ENCODE data around the gene EXOC4. TPM values are rescaled to one million over a fixed set of nuclear protein-coding genes. Genes with fewer than 3 reads are reported as not detected.

The EXOC4 gene
- total RNA-seq, 1 donor from 2014 or later = 99.2 TPM

GRCh38 chr7:133670250-133670649 lies 417.4 kb downstream of the EXOC4 start:
- TF ChIP-seq POLR2AphosphoS5 (IDR thresholded peaks at IDR 0.05; ENCODE audit: insufficient read depth in 1 of 2, low read depth in 1 of 2) (no peak), POLR2A (IDR thresholded peaks at IDR 0.05) (no peak)
- TF ChIP-seq, protein P1, sequence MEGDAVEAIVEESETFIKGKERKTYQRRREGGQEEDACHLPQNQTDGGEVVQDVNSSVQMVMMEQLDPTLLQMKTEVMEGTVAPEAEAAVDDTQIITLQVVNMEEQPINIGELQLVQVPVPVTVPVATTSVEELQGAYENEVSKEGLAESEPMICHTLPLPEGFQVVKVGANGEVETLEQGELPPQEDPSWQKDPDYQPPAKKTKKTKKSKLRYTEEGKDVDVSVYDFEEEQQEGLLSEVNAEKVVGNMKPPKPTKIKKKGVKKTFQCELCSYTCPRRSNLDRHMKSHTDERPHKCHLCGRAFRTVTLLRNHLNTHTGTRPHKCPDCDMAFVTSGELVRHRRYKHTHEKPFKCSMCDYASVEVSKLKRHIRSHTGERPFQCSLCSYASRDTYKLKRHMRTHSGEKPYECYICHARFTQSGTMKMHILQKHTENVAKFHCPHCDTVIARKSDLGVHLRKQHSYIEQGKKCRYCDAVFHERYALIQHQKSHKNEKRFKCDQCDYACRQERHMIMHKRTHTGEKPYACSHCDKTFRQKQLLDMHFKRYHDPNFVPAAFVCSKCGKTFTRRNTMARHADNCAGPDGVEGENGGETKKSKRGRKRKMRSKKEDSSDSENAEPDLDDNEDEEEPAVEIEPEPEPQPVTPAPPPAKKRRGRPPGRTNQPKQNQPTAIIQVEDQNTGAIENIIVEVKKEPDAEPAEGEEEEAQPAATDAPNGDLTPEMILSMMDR (IDR thresholded peaks at IDR 0.05) = no peak
- H3K27me3 ChIP-seq = no peaks in the 10 kb centered on the region
- H3K4me3 ChIP-seq = no peak overlapping the region
- no peaks in the 10 kb centered on the region for H3K9me3 ChIP-seq
- H3K36me3 ChIP-seq = no peaks in the 10 kb centered on the region
- DNase-seq (ENCODE audit: extremely low spot score in 2 of 2) = no peak
- no peak overlapping the region for H3K27ac ChIP-seq
- H3K4me1 ChIP-seq = no peaks in the 10 kb centered on the region
- intact Hi-C loops (cut with DNase I) = no loop called here

- intact Hi-C loops (cut with DNase I) = no loop called here
- no peak overlapping the region for H3K27ac ChIP-seq
- TF ChIP-seq, protein P1 (IDR thresholded peaks at IDR 0.05) = no peak
- TF ChIP-seq POLR2AphosphoS5 (IDR thresholded peaks at IDR 0.05; ENCODE audit: insufficient read depth in 1 of 2, low read depth in 1 of 2) = no peak
- TF ChIP-seq POLR2A (IDR thresholded peaks at IDR 0.05) = no peak
- H3K9me3 ChIP-seq = no peaks in the 10 kb centered on the region
- no peaks in the 10 kb centered on the region for H3K27me3 ChIP-seq
- H3K36me3 ChIP-seq = no peaks in the 10 kb centered on the region
- H3K4me3 ChIP-seq = no peak overlapping the region
- no peaks in the 10 kb centered on the region for H3K4me1 ChIP-seq
- DNase-seq (ENCODE audit: extremely low spot score in 2 of 2) = no peak
Measured at GRCh38 chr7:133672866-133673265, 420.0 kb downstream of the EXOC4 start.

DNA sequence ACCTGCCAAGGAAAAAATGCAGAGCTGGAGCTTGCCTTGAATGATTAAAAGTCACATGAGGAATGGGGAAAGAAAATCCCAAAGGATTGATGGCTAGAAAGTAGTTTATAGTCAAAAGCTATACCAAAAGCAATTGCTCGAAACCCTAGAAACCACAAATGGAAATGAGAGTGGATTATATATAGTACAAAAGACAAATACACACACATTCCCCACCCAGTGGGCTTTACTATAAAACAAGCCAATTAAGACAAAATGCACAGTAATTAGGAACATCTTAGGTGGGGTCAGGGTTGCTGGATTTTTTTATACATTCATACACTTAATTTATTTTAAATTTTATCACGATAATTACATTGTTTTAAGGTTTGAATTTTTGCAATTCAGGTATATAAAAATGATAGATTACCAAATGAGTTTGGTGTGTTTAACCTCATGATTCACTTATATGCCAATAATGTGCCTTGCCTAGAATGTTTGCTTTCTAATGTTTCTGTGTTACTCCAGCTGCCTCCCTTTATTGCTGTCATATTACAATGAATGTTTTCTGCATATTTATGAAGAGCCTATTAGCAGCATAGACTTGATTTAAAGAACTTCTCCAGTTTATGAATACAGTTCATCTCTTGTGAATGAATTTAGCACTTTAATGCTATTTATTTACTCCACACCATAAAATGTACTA lies 421.3 kb downstream of the EXOC4 start:
- Histone ChIP-seq H3K4me1 (no peaks in the 10 kb centered on the region), H3K27ac (no peak overlapping the region), H3K27me3 (no peaks in the 10 kb centered on the region), H3K4me3 (no peak overlapping the region), H3K36me3 (no peaks in the 10 kb centered on the region), H3K9me3 (no peaks in the 10 kb centered on the region)
- no peak for DNase-seq (ENCODE audit: extremely low spot score in 2 of 2)
- intact Hi-C loops (cut with DNase I) = no loop called here
- TF ChIP-seq POLR2AphosphoS5 (IDR thresholded peaks at IDR 0.05; ENCODE audit: insufficient read depth in 1 of 2, low read depth in 1 of 2) = no peak
- TF ChIP-seq, protein P1 (IDR thresholded peaks at IDR 0.05) = no peak
- TF ChIP-seq POLR2A (IDR thresholded peaks at IDR 0.05) = no peak

- TF ChIP-seq POLR2A (IDR thresholded peaks at IDR 0.05) (no peak), POLR2AphosphoS5 (IDR thresholded peaks at IDR 0.05; ENCODE audit: insufficient read depth in 1 of 2, low read depth in 1 of 2) (no peak)
- TF ChIP-seq, protein P1 (IDR thresholded peaks at IDR 0.05) = no peak
- H3K36me3 ChIP-seq = no peaks in the 10 kb centered on the region
Measured at GRCh38 chr7:133675510-133676218, 422.8 kb downstream of the EXOC4 start.

More at GRCh38 chr7:133675510-133676218, 422.8 kb downstream of the EXOC4 start:
- H3K27ac ChIP-seq = no peak overlapping the region
- H3K4me1 ChIP-seq = no peaks in the 10 kb centered on the region
- H3K4me3 ChIP-seq = no peak overlapping the region
- intact Hi-C loops (cut with DNase I) = no loop called here
- H3K27me3 ChIP-seq = no peaks in the 10 kb centered on the region
- no peak for DNase-seq (ENCODE audit: extremely low spot score in 2 of 2)
- no peaks in the 10 kb centered on the region for H3K9me3 ChIP-seq

All from vagina (tissue), 2 donors.